Omental fat pad (tissue), 4 donors: ENCODE measurements around the gene PI4K2B. TPM values are rescaled to one million over a fixed set of nuclear protein-coding genes. Genes with fewer than 3 reads are reported as not detected.
A peak's percentile ranks its signal among the peaks of the same experiment; 100 is the strongest.

Experiments
- ATAC-seq: fragments of 150-250 bp; one replicate; pipeline ENCODE4 v1.9.1; 2016; ENCODE audit warnings: mild to moderate bottlenecking, moderate library complexity; ENCODE audit not compliant: low FRiP score
- DNase-seq: peaks from one replicate; pipeline ENCODE4 v3.0.0-alpha.2; 2019; ENCODE audit warnings: low spot score
- total RNA-seq, 4 donors: library from RNA; depleted of rRNA; stranded (reverse); fragments of >200 nt; gene quantifications; one replicate each; pipeline ENCODE4 v1.1.0, GENCODE V29; 2016
- TF ChIP-seq, protein P1 (sequence below), 3 donors: fragments of 450-650 bp; IDR thresholded peaks; one replicate each; pipeline ENCODE4 v1.5.1; 2016 to 2017; ENCODE audit warnings: antibody characterized with exemption in 3 of 3, mild to moderate bottlenecking in 3 of 3, moderate library complexity in 2 of 3

Gene PI4K2B
- total RNA-seq, 4 donors from 2014 or later = 8.0 to 16.6 (median 15.0) TPM

DNA sequence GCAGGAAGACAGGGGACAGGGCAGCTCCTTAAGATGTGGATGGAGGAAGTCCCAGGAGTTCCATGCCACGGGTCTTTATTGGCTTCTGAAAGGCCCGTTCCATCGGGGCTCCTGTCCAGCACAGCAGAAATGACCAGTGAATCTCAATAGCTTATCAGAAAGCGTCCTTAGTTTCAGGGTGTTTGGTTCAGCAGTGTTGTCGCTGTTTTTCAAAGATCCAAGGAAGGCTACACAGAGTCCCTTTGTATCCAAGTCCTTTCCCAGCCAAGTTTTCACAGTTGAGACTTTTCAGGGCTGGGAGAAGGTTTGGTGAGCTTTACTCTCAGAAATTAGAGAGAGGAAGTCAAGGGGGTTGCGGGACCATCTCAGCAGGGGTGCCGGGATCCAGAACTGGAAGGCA, 73.8 kb downstream of the PI4K2B start:
- TF ChIP-seq, protein P1, sequence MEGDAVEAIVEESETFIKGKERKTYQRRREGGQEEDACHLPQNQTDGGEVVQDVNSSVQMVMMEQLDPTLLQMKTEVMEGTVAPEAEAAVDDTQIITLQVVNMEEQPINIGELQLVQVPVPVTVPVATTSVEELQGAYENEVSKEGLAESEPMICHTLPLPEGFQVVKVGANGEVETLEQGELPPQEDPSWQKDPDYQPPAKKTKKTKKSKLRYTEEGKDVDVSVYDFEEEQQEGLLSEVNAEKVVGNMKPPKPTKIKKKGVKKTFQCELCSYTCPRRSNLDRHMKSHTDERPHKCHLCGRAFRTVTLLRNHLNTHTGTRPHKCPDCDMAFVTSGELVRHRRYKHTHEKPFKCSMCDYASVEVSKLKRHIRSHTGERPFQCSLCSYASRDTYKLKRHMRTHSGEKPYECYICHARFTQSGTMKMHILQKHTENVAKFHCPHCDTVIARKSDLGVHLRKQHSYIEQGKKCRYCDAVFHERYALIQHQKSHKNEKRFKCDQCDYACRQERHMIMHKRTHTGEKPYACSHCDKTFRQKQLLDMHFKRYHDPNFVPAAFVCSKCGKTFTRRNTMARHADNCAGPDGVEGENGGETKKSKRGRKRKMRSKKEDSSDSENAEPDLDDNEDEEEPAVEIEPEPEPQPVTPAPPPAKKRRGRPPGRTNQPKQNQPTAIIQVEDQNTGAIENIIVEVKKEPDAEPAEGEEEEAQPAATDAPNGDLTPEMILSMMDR (IDR thresholded peaks at IDR 0.05) = no peak
- ATAC-seq (no peak), DNase-seq (no peak)

DNA sequence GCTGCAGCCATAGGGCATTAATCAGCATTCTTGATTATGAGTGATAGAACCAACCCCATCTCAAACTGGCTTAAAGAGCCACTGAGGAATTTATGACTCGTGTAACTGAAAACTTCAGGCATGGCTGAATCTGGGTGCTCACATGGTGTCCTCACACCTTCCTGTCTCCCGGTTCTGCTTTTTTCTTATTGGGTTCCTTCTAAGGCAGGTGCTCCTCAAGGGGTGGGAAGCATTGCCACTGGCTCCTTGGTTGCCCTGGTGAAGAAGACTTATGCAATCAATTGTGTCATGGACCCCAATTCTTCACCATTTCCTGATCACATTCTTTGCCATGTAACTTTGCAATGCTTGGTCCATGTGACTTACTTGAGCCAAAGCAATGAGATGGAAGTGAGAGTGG, 74.5 kb downstream of the PI4K2B start:
- no peak for DNase-seq
- TF ChIP-seq, protein P1 (IDR thresholded peaks at IDR 0.05) = no peak
- ATAC-seq = no peak

GRCh38 chr4:25308761-25309160, 74.9 kb downstream of the PI4K2B start:
- ATAC-seq (no peak), DNase-seq (no peak)
- TF ChIP-seq, protein P1 (IDR thresholded peaks at IDR 0.05) = no peak

DNA sequence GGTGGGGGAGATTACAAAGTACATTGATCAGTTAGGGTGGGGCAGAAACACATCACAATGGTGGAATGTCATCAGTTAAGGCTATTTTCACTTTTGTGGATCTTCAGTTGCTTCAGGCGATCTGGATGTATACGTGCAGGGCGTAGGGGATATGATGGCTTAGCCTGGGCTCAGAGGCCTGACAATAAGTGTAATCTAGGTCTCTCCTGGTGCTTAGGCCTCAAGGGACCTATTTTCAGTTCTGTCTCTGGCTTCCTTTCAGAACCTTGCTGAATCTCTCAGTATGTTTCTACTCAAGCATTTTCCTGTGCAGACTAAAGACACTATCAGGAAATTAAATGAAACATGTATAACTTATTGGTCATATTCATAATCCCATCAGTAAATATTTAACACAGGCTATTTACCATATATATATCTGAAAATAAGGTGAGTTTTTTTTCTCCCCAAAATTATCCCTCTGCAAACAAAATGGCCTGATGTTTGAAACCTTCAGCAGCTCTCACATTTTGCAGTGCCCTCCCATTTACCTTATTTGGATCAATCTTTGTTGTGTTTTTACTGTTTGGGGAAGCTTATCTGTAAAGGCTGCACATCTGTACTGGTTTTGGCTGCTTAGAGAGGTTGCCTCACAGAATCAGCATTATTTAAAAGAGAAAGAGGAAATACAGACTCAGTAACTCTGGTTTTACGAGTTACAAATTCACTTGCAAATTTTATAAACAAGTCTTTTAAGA, 76.4 kb downstream of the PI4K2B start:
- TF ChIP-seq, protein P1 (IDR thresholded peaks at IDR 0.05) = no peak
- no peak for ATAC-seq
- DNase-seq = no peak

DNA sequence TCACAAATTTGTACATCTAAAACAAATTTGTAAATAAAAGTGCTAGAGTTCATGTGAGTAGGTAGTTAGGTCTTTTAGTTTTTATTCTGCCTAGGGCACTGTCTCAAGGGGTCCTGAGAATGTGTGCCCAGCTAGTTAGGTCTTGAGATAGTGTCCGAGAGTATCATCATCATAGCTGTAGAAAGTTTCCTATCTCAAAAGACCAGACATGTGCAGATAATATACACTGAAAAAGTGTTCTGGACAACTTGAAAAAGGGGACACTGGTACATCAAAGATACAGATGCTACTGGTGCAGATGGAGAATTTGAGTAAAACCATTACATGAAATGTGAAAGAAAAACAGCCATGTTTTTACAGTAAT, 77.0 kb downstream of the PI4K2B start:
- TF ChIP-seq, protein P1 (IDR thresholded peaks at IDR 0.05) = no peak
- ATAC-seq (no peak), DNase-seq (no peak)

GRCh38 chr4:25312496-25313200, 78.8 kb downstream of the PI4K2B start, which contains the start of gene ZCCHC4:
ZCCHC4 (plus strand) TSS chr4:25312774; CDS start chr4:25312810, 36 bp downstream.
- DNase-seq (peak; percentile 50), ATAC-seq (peak; percentile 99)
- TF ChIP-seq, protein P1 (IDR thresholded peaks at IDR 0.05) = peak in 2 of 3 donors; percentile 59 to 66
